Measurements from ENCODE around the gene CNTNAP2.

CNTNAP2 gene

GRCh38 chr7:147170341-147171012 lies 1053.9 kb downstream of the CNTNAP2 start:
- DNase-seq, result no peak

GRCh38 chr7:147171013-147171391 lies 1054.4 kb downstream of the CNTNAP2 start:
- DNase-seq, result no peak

GRCh38 chr7:147173883-147174282 lies 1057.3 kb downstream of the CNTNAP2 start:
- DNase-seq, result no peak

- DNase-seq, result no peak
Observed at GRCh38 chr7:147182874-147183273, 1066.3 kb downstream of the CNTNAP2 start.

- no peak for DNase-seq
Observed at GRCh38 chr7:147183276-147183675, 1066.7 kb downstream of the CNTNAP2 start.

GRCh38 chr7:147188467-147188866 lies 1071.9 kb downstream of the CNTNAP2 start:
- DNase-seq, result no peak

- no peak for DNase-seq
Observed at GRCh38 chr7:147193476-147193875, 1076.9 kb downstream of the CNTNAP2 start.

GRCh38 chr7:147196481-147196880 lies 1079.9 kb downstream of the CNTNAP2 start:
- no peak for DNase-seq

GRCh38 chr7:147197006-147197405 lies 1080.4 kb downstream of the CNTNAP2 start:
- no peak for DNase-seq

GRCh38 chr7:147199868-147200267 lies 1083.3 kb downstream of the CNTNAP2 start:
- no peak for DNase-seq

GRCh38 chr7:147207988-147208387 lies 1091.4 kb downstream of the CNTNAP2 start:
- DNase-seq, result no peak

- no peak for DNase-seq
Observed at GRCh38 chr7:147231275-147231674, 1114.7 kb downstream of the CNTNAP2 start.

- DNase-seq, result no peak
Observed at GRCh38 chr7:147235645-147236382, 1119.2 kb downstream of the CNTNAP2 start.

- DNase-seq, result no peak
Observed at GRCh38 chr7:147240468-147240867, 1123.9 kb downstream of the CNTNAP2 start.

- peak in 1 of 2 donors; percentile 5 for DNase-seq
Observed at GRCh38 chr7:147245274-147245673, 1128.7 kb downstream of the CNTNAP2 start.

GRCh38 chr7:147249956-147250355 lies 1133.4 kb downstream of the CNTNAP2 start:
- DNase-seq, result no peak

GRCh38 chr7:147251751-147252325 lies 1135.2 kb downstream of the CNTNAP2 start:
- no peak for DNase-seq

GRCh38 chr7:147261693-147262092 lies 1145.1 kb downstream of the CNTNAP2 start:
- no peak for DNase-seq

GRCh38 chr7:147265528-147265927 lies 1148.9 kb downstream of the CNTNAP2 start:
- no peak for DNase-seq

- DNase-seq, result no peak
Observed at GRCh38 chr7:147276106-147276505, 1159.5 kb downstream of the CNTNAP2 start.

GRCh38 chr7:147276783-147277370 lies 1160.3 kb downstream of the CNTNAP2 start:
- no peak for DNase-seq

GRCh38 chr7:147279514-147279913 lies 1162.9 kb downstream of the CNTNAP2 start:
- peak in 1 of 2 donors; percentile 53 for DNase-seq

GRCh38 chr7:147279964-147280374 lies 1163.4 kb downstream of the CNTNAP2 start:
- peak; percentile 2 to 77 for DNase-seq

GRCh38 chr7:147282204-147282603 lies 1165.6 kb downstream of the CNTNAP2 start:
- DNase-seq, result no peak

All from hippocampal formation (tissue), 2 donors.